T-helper 2 cell treated with Interferon-gamma antibody and Interleukin-4, amounts not matched to agents 100 ng/mL and 5 ng/mL, for 36 hours (primary cell): Measurements from ENCODE around the gene TMEM158. TPM values are rescaled to one million over a fixed set of nuclear protein-coding genes. Genes with fewer than 3 reads are reported as not detected.

Experiments
- intact Hi-C: fragments of 100-400 bp; cut with micrococcal nuclease; formaldehyde crosslinking; loops from one replicate; pipeline ENCODE4 v1.15.1; 2023
- total RNA-seq: library from RNA; stranded (reverse); gene quantifications from 2 replicates; pipeline ENCODE4 v1.2.3, GENCODE V29; 2022

The TMEM158 gene
- total RNA-seq, result 1.0 and 1.1 TPM in 2 replicates

GRCh38 chr3:45226206-45226915, at the start of gene TMEM158:
Gene TMEM158, minus strand, starts transcription at chr3:45226287. Its CDS starts 260 bp downstream, at chr3:45226027.
- intact Hi-C loops, result loop anchor here (5.0 to 10.0 kb wide), 2 partner anchors 184 to 268 kb away; no protein-coding TSS in a partner anchor

- intact Hi-C loops, result no loop called here
Measured at GRCh38 chr3:45275006-45275704, 49.1 kb upstream of the TMEM158 start.

GRCh38 chr3:45273681-45274515, 47.8 kb upstream of the TMEM158 start:
- intact Hi-C loops, result no loop called here

- intact Hi-C loops, result no loop called here
Measured at GRCh38 chr3:45272828-45273470, 46.9 kb upstream of the TMEM158 start.

- intact Hi-C loops, result no loop called here
Measured at GRCh38 chr3:45272032-45272810, 46.1 kb upstream of the TMEM158 start.

GRCh38 chr3:45269952-45270351, 43.9 kb upstream of the TMEM158 start:
- intact Hi-C loops, result no loop called here

GRCh38 chr3:45267097-45267496, 41.0 kb upstream of the TMEM158 start:
- intact Hi-C loops, result no loop called here

GRCh38 chr3:45261333-45262110, 35.4 kb upstream of the TMEM158 start:
- intact Hi-C loops, result no loop called here

GRCh38 chr3:45259133-45259532, 33.0 kb upstream of the TMEM158 start:
- intact Hi-C loops, result no loop called here

- intact Hi-C loops, result no loop called here
Measured at GRCh38 chr3:45258317-45258716, 32.2 kb upstream of the TMEM158 start.

GRCh38 chr3:45253316-45253715, 27.2 kb upstream of the TMEM158 start:
- intact Hi-C loops, result no loop called here

- intact Hi-C loops, result no loop called here
Measured at GRCh38 chr3:45252826-45253225, 26.7 kb upstream of the TMEM158 start.

GRCh38 chr3:45249391-45249790, 23.3 kb upstream of the TMEM158 start:
- intact Hi-C loops, result no loop called here

- intact Hi-C loops, result no loop called here
Measured at GRCh38 chr3:45246241-45246640, 20.2 kb upstream of the TMEM158 start.

GRCh38 chr3:45244356-45244755, 18.3 kb upstream of the TMEM158 start:
- intact Hi-C loops, result no loop called here

GRCh38 chr3:45241206-45241605, 15.1 kb upstream of the TMEM158 start:
- intact Hi-C loops, result no loop called here

- intact Hi-C loops, result no loop called here
Measured at GRCh38 chr3:45240292-45240691, 14.2 kb upstream of the TMEM158 start.

GRCh38 chr3:45239254-45239653, 13.2 kb upstream of the TMEM158 start:
- intact Hi-C loops, result no loop called here

GRCh38 chr3:45236964-45237363, 10.9 kb upstream of the TMEM158 start:
- intact Hi-C loops, result no loop called here

- intact Hi-C loops, result no loop called here
Measured at GRCh38 chr3:45235409-45235808, 9.3 kb upstream of the TMEM158 start.
